Measurements from ENCODE around the gene TNFRSF4. TPM values are rescaled to one million over a fixed set of nuclear protein-coding genes. Genes with fewer than 3 reads are reported as not detected.
A peak's percentile ranks its signal among the peaks of the same experiment; 100 is the strongest.

The TNFRSF4 gene
- total and polyA plus RNA-seq, 2 of the 13 experiments (the other 11 are each of a cell fraction or from before 2014, with no cell fraction given) = not detected

- no peak for TF ChIP-seq USF2 (IDR thresholded peaks at IDR 0.05; ENCODE audit: low read depth, low read length)
- no peak for TF ChIP-seq USF2 (CRISPR knock-in tag; IDR thresholded peaks at IDR 0.05; ENCODE audit: borderline replicate concordance)
- no peak for TF ChIP-seq MTF2 (CRISPR knock-in tag; IDR thresholded peaks at IDR 0.05; ENCODE audit: borderline replicate concordance)
- no peak for TF ChIP-seq ZNF879 (CRISPR knock-in tag; IDR thresholded peaks at IDR 0.05)
- TF ChIP-seq MLLT10 (CRISPR knock-in tag; IDR thresholded peaks at IDR 0.05) = no peak
- TF ChIP-seq CBX2 (IDR thresholded peaks at IDR 0.05; ENCODE audit: low read depth, low read length) = no peak
- TF ChIP-seq CBX2 (CRISPR knock-in tag; IDR thresholded peaks at IDR 0.05; ENCODE audit: low read depth) = no peak
- TF ChIP-seq ZNF652 (CRISPR knock-in tag; IDR thresholded peaks at IDR 0.05; ENCODE audit: borderline replicate concordance, low read depth) = no peak
- TF ChIP-seq TEAD3 (CRISPR knock-in tag; optimal IDR thresholded peaks at IDR 0.05; ENCODE audit: borderline replicate concordance) = no peak
- no peak for TF ChIP-seq ZSCAN30 (CRISPR knock-in tag; IDR thresholded peaks at IDR 0.05)
- no peak for TF ChIP-seq JARID2 (CRISPR knock-in tag; IDR thresholded peaks at IDR 0.05; ENCODE audit: insufficient replicate concordance)
- no peak for TF ChIP-seq ZNF281 (CRISPR knock-in tag; IDR thresholded peaks at IDR 0.05; ENCODE audit: borderline replicate concordance)
- no peak for TF ChIP-seq ZNF773 (CRISPR knock-in tag; IDR thresholded peaks at IDR 0.05; ENCODE audit: borderline replicate concordance)
- no peak for TF ChIP-seq STAG1 (CRISPR knock-in tag; IDR thresholded peaks at IDR 0.05)
- no peak for TF ChIP-seq KLF16 (CRISPR knock-in tag; IDR thresholded peaks at IDR 0.05)
- TF ChIP-seq ZNF766 (CRISPR knock-in tag; IDR thresholded peaks at IDR 0.05; ENCODE audit: borderline replicate concordance) = peak; percentile 22; the same call in 1 of the 2 replicates
- no peak for TF ChIP-seq ZFP36 (IDR thresholded peaks at IDR 0.05; ENCODE audit: borderline replicate concordance, low read depth, low read length, partially characterized antibody)
- no peak for TF ChIP-seq PBX3 (CRISPR knock-in tag; IDR thresholded peaks at IDR 0.05; ENCODE audit: borderline replicate concordance)
- 0 out of 2 replicates have a peak, but pooled peaks have one; percentile 59 for TF ChIP-seq DNMT1 (CRISPR knock-in tag; IDR thresholded peaks at IDR 0.05)
- no peak for TF ChIP-seq ZNF30 (CRISPR knock-in tag; IDR thresholded peaks at IDR 0.05)
- TF ChIP-seq ZNF740 (CRISPR knock-in tag; IDR thresholded peaks at IDR 0.05) = peak; percentile 98
- TF ChIP-seq SMAD1 (CRISPR knock-in tag; IDR thresholded peaks at IDR 0.05; ENCODE audit: borderline replicate concordance, low read depth) = no peak
These were observed 45.2 kb downstream of the TNFRSF4 start (continued) for GRCh38 chr1:1168451-1169411.
